ENCODE data around the gene SPDYE1.
A peak's percentile ranks its signal among the peaks of the same experiment; 100 is the strongest.
"Not testable (repeated sequence)": the region's sequence is repeated elsewhere in the genome, so short reads cannot be mapped to it uniquely, and the experiment has no call there.

The SPDYE1 gene, protein sequence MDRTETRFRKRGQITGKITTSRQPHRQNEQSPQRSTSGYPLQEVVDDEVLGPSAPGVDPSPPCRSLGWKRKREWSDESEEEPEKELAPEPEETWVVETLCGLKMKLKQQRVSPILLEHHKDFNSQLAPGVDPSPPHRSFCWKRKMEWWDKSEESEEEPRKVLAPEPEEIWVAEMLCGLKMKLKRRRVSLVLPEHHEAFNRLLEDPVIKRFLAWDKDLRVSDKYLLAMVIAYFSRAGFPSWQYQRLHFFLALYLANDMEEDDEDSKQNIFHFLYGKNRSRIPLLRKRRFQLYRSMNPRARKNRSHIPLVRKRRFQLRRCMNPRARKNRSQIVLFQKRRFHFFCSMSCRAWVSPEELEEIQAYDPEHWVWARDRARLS

DNA sequence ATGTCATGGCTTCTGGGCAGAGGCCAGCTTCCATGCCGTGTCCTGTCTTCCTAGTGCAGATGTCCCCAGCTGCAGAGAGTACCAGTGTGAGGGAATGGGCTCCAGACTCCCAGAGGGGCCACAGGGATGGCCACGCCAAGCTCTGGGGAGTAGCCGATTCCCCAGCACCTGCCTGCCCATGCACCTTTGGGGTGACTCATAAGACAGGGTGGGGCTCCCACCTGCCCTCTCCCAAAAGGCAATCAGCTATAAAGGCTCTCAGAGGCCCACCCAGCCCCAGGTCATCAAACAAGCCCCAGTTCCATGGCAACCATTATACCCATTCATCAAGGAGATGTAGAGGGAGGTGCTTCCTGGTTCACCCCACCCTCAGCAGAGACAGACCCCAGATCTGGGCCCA is at the start of gene SPDYE1:
SPDYE1 (plus strand) TSS at position 366 of the 400 bp plus-strand sequence. CDS start 2,053 bp downstream, outside the sequence.
- DNase-seq: not testable (repeated sequence)

DNA sequence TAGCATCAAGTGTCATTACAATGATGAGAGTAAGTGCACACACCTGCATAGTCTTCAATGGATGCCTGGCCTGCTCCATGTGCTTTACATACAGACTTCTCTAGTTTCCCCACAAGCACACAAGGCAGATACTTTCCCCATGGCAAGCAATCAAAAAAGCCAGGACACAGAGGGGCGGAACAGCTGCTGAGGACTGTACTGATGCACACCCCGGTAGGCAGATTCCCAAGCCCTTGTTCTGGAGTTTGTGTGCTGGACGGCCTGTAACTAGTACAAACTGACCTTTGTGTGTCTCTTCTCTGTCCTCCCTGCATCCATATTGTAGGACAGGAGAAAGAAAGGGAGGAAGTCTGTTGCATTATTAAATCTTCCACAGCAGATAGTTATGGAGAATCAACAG is 45.7 kb upstream of the SPDYE1 start:
- no peak for DNase-seq

DNA sequence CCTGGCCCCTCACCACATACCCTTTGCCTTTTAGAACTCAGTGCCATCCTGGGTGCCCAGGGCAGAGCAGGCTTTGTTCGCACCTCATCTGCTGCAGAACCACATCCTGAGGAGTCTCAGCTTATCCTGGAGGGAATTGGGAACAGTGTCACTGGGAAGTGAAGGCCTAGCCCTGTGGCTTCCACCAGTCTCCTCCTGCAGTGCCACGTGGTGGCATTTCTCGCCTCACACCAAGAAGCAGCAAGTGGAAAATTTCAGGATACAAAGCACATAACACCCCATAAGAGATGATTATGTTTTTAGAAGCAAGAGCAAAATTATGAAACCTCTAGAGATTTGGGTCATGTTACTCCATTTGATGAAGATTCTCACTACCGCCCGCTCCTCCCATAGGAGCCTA is 44.6 kb upstream of the SPDYE1 start:
- DNase-seq: no peak

DNA sequence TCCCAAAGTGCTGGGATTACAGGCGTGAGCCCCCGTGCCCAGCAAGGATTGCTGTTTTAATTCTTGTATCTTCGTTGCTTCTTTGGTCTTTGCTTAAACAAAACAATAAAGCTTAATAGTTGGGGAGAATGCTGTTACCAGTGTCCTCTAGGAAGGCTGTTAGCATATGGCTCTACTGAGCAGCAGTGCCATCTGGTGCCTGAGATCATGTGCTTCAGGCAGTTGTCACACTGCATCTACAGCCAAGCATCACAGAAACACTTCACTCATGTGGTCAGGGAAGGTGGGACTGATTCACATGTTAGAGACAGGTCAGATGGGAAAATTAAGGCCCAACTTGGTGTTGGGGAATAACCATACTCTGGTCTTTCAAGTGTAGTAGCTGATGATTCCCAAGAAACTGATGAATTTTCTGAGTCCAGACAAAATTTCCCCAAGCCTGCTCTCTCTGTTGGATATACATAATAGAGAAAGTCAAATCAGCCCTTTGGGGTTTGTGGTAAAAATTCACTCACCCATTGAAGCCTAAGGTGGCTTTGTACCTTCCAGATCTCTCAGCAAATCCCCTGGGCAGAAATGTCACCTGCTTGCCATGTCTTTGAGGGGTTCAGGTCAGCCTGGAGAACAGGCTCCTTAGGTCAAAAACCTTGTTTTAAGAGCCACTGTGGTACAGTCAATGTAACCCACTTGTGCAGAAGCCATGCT is 43.0 kb upstream of the SPDYE1 start:
- peak; percentile 45 for DNase-seq

DNA sequence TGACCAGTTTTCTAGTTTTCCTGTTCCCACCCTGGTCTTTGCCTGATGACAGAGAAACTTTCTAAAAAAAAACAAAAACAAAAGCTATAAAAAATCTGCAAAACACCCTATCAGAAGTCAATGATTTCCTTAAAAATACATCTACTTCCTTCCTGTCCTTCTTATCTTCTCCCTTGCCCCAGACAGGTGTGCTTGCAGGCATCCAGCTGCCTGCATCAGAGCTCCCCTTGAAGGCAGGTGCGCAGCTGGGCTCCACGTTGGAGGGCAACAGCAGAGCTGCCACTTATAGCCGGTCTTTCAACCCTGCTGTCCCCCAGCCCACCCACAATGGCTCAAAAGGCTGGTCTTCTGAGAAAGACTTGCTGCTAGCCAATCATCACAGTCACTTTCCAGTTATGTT is 41.7 kb upstream of the SPDYE1 start:
- peak; percentile 43 for DNase-seq

DNA sequence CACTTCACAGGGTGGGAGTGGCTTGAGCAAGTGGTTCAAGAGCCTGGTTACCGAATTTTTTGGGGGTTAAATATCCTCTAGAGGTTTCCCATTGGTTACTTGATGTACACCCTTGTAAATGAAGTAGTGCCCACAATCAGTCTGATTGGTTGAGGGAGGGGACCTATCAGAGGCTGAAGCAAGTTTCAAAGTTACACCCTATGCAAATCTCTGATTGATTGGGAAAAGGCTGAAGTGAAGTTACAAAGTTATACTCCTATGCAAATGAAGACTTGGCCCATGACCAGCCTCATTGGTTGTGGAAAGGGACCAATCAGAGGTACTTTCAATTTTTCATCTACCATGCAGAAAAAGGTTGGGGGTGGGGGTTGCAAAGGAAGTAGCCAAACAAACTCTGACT is 36.8 kb upstream of the SPDYE1 start:
- DNase-seq: no peak

DNA sequence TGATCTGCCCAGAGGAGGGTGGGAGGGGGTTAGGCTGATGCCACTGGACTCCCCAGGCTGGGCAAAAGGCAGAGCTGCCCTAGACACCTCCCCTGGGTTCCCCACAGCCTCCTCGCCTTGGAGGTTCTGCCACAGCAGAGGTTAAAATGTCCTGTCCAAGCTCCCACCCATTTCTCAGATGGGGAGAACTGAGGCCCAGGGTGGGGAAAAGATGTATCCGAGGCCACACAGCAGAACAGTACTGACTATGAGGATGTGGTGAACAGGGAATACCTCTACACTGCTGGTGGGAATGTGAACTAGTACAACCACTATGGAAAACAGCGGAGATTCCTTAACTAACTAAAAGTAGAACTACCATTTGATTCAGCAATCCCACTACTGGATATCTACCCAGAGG is 31.3 kb upstream of the SPDYE1 start:
- not testable (repeated sequence) for DNase-seq

DNA sequence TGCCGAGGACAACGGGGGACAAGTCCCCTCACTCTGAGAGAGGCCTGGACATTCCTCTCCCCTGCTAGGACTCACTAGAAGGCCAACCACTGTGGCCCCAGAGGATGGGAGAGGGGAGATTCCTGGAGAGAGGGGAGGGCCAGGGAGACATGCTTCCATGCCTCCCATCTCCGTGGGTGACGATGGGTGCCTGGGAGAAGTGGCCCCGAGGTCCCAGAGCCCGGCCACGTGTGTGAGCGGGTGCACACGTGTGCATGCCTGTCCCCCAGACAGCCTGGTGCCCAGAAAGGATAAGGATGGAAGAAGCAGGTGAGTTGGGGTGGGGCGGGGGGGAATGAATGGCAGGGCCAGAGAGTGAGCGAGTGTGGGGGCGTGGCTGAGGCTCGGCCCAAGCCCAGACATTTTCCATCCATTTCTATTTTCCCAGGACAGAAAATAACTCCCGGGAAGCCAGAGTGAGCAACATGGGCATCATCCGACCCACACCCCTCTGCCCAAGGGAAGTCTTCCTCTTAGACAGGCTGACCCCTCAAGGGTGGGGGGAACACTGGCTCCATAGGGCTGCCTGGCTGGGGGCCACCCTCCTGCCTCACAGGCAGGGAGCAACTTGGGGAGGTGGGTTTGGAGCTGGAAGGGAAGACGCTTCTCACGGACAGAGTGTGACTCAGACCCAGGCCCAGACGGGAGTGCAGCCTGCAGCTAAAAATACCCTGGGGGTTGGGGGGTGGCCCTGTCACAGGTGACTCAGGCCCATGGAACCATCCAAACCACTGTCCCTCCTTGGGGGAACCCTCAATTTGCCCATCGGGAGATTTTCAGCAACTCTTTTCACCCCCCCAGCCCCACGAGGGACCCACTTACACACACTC is 29.3 kb upstream of the SPDYE1 start:
- DNase-seq: not testable (repeated sequence)

DNA sequence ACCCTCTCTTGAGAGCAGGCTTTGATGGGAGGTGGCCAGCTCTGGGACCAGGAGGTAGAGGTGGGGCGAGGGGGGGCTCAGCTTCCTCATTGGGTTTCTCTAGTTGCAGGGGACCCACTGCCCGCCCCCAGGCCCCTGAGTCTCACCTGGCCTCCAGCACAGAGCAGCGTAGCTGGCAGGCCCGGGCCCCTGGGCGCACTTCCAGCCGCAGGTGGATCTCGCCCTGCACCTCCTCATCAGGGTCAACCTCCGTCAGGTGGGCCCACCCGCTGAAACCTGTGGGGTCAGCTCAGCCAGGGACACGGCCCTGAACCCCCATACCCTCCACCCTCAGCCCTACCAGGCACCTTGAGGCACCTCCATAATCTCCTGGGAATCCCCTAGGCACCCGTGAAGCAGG is 28.1 kb upstream of the SPDYE1 start:
- DNase-seq: not testable (repeated sequence)

DNA sequence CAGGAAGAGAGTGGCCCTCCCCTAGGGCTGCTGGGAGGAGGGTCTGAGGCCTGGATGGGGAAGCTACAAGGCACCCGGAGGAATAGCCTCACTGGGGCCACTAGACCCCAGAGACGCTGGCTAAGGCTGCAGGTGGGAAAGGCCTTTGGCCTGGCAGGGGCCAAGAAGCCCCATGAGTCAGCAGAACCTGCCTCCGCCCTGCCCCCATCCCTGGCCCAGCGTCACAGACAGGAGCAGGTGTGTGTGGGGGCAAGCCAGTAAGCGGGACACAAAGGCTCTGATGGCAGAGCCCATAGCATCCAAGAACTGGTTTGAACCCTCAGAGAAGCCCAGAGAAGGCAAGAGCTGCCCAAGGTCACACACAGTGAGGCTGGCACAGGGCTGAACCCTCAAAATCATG is 27.0 kb upstream of the SPDYE1 start:
- not testable (repeated sequence) for DNase-seq

DNA sequence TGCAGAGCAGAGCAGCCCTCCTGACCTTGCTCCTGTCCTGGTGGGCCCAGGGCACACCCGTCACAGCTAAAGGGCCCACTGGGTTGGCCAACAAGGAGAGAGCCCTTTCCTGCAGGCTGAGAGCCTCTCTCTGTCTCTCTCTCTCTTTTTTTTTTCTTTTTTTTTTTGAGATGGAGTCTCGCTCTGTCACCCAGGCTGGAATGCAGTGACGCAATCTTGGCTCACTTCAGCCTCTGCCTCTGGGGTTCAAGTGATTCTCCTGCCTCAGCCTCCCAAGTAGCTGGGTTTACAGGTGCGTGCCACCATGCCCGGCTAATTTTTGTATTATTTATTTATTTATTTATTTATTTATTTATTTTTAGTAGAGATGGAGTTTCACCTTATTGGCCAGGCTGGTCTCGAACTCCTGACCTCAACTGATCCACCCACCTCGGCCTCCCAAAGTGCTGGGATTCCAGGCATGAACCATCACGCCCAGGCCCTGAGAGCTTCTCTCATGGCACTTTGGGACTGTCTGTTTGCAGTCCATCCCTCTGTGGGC is 23.6 kb upstream of the SPDYE1 start:
- not testable (repeated sequence) for DNase-seq

DNA sequence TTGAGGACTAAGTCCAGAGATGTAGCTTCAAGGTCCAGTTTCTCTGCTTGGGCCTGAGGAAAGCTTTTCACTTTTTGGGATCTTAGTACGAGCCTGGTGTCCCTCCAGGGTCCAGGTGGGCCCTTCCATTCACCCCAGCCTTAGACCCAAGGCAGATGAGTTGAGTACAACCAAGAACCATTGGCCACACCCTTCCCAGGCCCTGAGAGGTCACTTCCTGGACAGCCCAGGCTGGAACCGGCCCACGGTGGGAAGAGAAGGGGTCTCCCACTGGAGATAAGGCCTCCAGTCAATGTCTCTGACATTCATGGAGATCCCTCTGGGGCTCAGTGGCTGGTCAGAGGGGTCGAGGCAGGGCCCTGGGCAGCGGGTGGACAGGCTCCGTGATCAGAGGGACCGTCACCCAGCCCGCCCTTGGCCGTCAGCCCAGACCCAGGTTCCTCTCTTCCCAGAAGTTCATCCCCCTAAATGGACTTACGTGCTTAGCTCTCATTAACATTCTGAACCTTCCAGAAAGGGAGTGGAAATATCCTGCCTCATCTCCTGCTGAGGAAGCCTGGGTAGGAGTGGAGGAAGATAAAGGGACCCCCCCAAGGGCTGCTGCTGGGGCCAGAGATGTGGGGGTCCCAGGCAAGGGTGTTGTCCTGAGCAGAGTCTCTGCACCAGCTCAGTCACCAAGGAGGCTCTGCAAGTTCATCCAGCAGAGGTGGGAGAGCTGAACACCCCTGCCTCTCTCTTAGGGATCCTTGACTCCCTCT is 22.8 kb upstream of the SPDYE1 start:
- not testable (repeated sequence) for DNase-seq

DNA sequence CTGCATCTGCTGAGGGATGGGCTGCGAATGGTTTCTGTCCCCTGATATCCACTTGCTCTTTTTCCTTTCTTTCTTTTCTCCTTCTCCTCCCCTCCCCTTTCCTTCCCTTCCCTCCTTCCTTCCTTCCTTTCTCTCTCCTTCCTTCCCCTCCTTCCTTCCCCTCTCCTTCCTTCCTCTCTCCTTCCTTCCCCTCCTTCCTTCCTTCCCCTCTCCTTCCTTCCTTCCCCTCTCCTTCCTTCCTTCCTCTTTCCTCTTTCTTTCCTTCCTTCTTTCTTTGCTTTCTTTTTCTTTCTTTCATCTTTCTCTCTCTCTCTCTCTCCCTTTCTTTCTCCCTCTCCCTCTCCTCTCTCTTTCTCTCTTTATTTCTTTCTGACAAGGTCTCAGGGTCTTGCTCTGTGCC is 20.2 kb upstream of the SPDYE1 start:
- no peak for DNase-seq

DNA sequence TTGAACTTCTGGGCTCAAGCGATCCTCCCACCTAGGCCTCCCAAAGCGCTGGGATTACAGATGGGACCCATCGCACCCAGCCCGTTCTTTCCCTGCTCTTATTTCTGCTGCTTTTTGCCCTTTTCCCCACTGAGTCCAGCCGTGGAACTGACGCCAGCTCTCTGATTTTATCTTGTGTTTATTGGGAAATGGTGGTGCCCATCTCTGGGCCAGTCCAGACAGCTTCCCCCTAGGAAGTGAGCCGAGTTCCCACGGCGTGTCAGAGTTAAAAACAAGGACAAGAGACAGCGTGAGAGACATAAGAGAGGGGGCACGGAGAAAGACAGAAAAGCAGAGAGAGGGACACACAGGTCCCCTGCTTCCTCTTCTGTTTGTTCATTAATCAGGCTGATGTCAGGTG is 19.6 kb upstream of the SPDYE1 start:
- not testable (repeated sequence) for DNase-seq

DNA sequence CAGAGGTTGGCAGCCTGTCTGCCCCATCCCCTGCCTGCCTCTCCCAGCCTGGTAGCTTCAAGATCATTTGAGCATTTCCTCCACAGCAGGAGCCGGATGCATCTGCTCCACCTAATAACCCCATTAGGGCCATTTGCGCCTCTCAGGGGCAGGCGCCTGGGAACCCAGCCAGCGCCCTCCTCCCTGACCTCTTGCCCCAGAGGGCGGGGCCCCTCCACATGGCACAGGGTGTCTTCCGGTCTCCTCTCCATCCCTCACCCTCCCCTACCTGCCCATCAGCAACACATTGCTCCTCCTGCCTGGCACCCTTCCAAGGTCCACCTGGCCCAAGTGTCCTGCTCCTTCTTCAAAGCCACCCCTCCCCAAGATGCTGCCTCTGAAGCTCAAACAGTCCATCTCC is 14.8 kb upstream of the SPDYE1 start:
- not testable (repeated sequence) for DNase-seq

DNA sequence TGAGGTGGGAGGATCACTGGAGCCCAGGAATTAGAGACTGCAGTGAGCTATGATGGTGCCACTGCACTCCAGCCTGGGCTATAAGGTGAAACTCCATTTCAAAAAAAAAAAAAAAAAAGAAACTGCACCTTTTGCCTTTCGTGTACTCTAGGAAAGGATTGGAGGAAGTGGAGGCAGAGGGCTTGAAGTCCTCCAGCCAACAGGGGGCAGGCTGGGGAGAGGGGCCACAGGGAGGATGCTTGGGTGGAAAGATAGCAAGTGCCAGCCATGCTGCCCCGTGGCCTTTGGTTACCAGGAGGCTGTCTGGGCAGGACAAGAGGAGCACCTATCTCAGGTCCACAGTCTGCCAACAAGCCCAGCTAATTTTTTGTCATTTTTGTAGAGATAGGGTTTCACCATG is 14.0 kb upstream of the SPDYE1 start:
- not testable (repeated sequence) for DNase-seq

DNA sequence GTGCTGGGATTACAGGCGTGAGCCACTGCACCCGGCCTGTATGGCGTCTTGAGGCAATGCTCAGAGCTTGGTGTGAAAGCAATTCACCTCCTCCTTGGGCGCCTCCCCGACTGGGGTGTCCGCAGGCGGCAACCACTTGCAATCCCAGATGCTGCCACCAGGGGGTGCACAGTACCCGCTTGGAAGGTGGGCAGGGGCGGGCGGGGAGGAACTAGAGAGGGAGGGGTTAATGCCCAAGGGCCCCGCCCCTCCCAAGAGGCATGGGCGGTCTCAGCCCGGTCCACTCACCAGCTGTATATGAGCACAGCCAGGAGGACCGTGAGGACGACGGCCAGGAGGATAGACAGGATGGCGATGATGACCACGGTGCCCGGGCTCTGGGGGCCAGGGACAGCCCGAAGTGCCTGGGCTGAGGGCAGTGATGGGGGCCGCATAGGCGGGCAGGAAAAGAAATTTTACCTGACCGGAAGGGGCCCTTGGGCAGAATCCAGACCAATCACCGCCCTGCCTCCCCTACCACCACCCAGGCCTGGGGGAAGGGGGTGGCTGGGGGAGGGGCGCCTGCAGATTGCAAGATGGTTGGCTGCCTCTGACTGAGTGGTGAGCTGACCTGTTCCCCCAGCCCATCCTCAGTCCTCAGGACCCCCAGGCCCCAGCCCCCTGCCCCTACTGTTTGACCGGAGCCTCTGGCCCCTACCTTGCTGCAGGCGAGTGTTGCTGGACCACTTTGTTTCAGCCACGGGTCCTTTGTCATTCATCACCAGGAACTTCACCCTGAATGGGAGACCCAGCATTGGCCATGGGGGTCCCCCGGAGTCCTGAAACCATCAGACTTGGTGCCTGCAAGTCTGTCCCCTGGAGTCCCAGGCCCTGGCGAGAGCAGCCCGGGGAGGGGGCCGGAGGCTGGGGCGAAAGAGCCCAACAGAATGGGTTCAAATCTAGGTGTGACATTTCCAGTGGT is 11.5 kb upstream of the SPDYE1 start:
- peak; percentile 15 for DNase-seq

DNA sequence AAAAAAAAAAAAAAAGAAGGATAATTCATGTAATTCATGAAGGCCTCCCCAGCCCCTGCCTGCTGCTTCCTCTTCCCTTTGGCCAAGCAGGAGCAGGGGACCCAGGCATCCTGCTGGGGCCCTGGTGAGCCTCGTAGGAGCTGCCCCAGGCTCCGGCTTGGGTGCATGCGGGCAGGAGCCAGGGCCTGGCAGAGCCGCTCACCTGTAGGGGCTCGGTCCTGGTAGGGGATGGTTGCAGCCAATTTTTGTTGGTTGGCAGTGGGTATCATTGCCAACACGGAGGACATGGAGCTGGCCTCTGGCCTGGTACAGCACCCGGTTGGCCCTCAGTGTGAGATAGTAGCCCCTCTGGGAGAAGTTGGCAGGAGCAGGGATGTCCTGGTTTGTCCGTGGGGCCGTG is 10.2 kb upstream of the SPDYE1 start:
- not testable (repeated sequence) for DNase-seq

DNA sequence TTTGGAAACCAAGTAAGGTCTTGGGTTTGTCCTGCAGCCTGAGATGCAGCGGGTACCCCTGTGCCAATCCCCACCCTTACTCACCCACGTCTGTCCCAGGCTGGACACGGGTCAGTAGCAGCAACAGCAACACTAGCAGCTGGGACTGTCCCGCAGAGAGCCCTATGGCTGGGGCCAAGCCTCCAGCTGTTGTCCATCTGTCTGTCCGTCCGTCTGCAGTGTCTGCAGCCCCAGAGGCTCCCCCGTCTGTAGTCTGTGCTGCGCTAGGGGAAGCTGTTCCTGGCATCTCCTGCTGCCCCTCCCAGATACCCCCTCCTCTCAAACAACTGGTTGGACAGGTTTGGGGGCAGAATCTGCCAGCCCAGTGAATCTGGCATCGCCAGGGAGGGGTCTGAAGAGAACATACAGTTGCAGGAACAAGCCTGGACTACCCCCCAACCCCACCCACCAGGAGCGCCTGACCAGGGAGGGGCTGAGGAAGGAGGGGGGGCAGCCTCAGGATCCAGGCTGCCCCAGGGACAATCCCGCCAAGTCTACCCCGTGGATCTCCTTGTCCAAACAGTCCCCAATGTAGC is 7.6 kb upstream of the SPDYE1 start:
- not testable (repeated sequence) for DNase-seq

DNA sequence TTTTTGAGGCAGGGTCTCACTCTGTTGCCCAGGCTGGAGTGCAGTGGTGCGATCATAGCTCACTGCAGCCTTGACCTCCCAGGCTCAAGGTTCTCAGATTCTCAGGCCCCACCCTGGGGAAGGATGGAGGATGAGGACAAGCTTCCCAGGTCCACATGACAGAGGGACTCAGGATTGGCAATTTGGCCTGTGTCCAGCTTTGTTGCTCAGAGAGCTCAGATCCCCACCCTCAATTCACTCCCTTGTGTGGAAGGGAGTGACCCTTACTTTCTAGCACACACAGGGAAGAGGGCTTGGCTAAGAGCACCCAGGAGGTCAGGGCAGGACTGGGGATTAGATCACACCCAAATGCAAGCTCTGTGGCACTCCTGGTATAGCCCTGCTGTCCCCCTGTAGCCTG is 6.9 kb upstream of the SPDYE1 start:
- DNase-seq: not testable (repeated sequence)

DNA sequence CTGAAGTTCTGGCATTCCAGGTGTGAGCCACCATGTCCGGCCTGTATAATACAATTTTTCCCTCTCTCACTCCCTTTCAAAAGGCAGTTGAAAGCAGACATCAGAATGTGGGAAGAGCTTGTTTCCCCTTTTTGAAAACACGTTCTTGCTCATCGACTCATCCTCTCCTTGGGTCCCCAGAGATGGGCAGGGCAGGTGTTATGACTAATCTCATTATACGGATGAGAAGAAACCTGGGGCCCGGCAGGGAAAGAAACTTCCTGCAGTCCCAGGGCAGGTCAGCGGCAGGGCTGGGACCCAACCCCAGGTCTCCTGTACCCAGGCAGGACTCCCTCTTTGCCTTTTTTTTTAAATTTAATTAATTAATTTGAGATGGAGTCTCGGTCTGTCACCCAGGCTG is 4.8 kb upstream of the SPDYE1 start:
- not testable (repeated sequence) for DNase-seq
